Skin epidermis (tissue), 12 donors: ENCODE data around the gene OR2A2.

Source experiments
- H3K27ac ChIP-seq, 21 experiments: fragments of 200-600 bp; sonication (generic) in 11 of 21; one replicate each; pipeline ENCODE4 v1.5.0; 2020; ENCODE audit warnings: mild to moderate bottlenecking in 3 of 21, inconsistent platforms in 2 of 21, moderate library complexity in 2 of 21
- H3K4me3 ChIP-seq, 7 experiments: fragments of 200-600 bp; sonication (generic) in 2 of 7; one replicate each; pipeline ENCODE4 v1.5.0; 2020; ENCODE audit warnings: inconsistent platforms in 2 of 7, mild to moderate bottlenecking in 2 of 7, moderate library complexity in 1 of 7

Gene OR2A2

DNA sequence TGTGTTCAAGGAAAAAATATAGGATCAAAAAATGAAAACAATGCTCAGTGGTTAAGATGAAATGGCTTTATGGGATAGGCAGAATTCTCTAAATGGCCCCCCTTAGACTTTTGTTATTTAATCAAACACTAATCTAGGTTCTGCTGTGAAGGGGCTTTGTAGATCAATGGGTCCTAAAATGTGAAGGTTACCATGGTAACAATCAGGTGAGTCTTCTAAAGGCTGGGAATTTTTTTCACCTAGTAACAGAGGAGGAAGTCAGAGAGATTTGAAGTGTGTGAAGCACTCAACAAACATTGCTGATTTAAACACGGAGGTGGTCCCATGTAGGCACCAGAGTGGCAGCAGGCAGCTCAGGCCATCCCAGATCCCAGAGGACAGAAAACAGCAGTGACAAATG lies 24.7 kb downstream of the OR2A2 start:
- Histone ChIP-seq H3K27ac (no peak overlapping the region), H3K4me3 (no peak overlapping the region)

DNA sequence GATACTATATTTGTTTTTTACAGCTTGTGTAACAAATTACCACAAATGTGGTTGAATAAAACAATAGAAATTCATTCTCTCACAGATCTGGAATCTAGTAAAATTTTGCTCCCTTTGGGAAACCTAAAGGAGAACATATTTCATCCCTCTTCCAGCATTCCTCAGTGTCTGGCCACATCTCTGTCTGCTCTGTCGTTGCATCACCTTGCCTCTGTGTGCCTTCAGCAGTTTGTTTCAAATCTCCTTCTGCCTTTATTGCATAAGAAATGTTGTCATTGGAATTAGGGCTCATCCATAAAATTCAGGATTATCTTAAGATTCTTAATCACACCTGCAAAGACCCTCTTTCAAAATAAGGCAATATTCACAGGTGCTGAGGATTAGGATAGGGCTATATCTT lies 28.1 kb downstream of the OR2A2 start:
- H3K27ac ChIP-seq: no peak overlapping the region
- no peak overlapping the region for H3K4me3 ChIP-seq

DNA sequence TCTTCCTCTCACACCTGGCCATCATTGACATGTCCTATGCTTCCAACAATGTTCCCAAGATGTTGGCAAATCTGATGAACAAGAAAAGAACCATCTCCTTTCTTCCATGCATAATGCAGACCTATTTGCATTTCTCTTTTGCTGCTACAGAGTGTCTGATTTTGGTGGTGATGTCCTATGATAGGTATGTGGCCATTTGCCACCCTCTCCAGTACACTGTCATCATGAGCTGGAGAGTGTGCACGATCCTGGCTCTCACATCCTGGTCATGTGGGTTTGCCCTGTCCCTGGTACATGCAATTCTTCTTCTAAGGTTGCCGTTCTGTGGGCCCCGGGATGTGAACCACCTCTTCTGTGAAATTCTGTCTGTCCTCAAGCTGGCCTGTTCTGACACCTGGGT lies 32.8 kb downstream of the OR2A2 start:
- Histone ChIP-seq H3K27ac (no peak overlapping the region), H3K4me3 (no peak overlapping the region)

DNA sequence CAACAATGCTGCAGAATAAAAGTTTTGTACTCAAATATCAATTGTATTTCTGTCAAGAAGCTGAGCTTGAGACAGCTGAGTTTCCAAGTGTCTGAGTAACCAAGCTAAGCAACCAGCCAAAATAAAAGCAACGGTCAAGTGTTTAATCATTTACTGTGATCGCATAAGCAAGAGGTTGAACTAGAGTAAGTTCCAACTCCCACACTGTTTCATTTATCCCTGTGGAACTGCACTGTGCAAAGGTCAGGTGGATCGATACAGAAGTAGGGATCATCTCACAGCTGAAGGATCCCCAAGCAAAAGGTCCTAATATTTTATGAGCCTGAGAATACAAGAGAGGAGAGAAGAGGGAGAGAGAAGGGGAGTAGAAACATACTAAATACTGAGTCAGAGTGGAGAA lies 35.0 kb downstream of the OR2A2 start:
- Histone ChIP-seq H3K27ac (no peak overlapping the region), H3K4me3 (no peak overlapping the region)

DNA sequence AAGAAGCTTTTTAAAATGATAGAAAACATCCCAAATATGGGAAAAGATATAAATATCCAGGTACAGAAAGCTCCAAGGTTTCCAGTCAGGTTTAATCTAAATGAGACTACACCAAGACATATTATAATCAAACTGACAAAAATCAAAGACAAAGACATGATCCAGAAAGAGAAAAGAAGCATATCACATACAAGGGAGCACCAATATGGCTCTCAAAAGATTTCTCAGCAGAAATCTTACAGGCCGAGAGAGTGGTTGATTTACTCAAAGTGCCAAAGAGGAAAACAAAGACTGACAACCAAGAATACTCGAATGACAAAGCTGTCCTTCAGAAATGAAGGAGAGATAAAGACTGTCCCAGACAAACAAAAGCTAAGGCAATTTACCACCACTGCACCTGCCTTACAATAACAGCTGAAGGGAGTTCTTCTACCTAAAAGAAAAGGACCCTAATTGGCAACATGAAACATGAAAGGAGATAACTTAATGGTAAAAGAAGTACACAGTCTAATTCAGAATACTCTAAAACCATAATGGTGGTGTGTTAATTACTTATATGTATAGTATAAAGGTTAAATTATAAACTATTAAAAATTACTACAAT lies 38.9 kb downstream of the OR2A2 start:
- no peak overlapping the region for H3K4me3 ChIP-seq
- no peak overlapping the region for H3K27ac ChIP-seq

DNA sequence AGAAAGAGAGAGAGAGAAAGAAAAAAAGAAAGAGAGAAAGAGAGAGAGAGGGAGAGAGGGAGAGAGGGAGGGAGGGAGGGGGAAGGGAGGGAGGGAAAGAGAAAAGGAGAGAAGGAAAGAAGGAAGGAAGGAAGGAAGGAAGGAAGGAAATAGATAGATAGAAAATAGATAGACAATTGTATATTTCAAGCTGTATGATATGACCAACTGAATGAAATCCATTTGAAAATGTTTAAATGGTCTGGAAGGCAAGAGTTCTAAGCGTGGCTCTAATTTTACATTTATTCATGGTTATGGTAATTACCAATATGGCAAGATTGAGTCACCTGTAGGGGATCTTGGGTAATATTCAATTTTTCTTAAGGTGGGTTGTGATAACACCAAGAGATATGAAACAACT lies 49.5 kb downstream of the OR2A2 start:
- Histone ChIP-seq H3K4me3 (no peak overlapping the region), H3K27ac (no peak overlapping the region)
